ENCODE results near the gene ASB13.
A peak's percentile ranks its signal among the peaks of the same experiment; 100 is the strongest.

Gene ASB13

DNA sequence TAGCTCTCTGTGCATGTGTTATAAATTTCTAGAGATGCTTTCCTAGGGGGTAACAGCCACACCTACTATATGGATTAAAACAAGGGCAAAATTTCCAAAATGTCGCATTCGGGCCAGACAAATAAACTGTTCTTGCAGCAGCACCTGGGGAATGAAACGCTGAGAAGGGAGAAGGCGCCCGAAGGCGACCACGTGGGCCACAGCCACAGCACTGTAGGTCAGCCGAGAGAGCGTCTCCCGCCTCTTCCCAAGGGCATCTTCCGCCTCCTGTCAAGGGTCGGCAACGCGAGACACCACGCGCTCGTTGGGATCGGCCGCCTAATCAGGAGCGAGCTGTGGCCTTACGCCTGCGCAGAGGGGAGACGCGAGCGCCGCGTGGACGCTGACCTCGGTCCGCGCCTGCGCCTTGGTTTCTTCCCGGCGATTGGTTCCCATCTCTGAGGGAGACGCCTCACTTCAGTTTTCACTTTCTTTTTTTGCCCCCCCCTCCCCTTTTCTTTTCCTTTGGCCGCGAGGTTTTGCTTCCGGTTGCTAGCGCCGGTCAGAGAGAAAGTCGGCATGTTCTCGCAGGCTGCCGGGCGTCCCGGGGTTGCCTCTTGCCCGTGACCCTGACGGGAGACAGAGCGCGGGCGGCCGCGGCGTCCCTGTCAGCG lies 18.0 kb upstream of the ASB13 start, which contains the start of gene TASOR2:
Gene TASOR2 (plus strand): TSS at position 521 of the 653 bp plus-strand sequence. CDS start 35,805 bp downstream, outside the sequence.
- Mint-ChIP-seq H3K27me3 (peaks cover 2% of the 10 kb centered on the region), H3K27ac (peak within 1 kb of the TSS; percentile 94), H3K4me3 (peak within 1 kb of the TSS; percentile 98), H3K36me3 (ENCODE audit: low read depth) (peaks cover 28% of the 10 kb centered on the region), H3K4me1 (peaks cover 45% of the 10 kb centered on the region), H3K9me3 (no peaks in the 10 kb centered on the region)
- DNase-seq (peak; percentile 98), ATAC-seq (peak; percentile 82)

DNA sequence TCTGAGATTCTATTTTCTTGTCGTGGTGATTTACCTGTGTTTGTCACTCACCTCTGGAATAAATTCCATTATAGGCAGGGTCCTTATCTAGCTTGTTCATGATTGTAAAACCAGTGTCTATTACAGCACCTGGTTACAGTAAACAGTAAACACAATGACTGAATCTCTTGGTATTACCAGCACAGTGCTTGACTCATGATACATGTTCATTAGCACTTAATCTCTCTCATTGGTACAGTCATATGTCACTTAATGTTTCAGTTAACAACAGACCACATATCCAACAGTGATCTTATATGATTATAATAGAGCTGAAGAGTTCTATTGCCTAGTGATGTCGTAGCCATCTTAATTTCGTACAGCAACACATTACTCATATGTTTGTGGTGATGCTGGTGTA lies 16.7 kb upstream of the ASB13 start:
- DNase-seq (no peak), ATAC-seq (no peak)
- H3K27me3 Mint-ChIP-seq = peaks cover 8% of the 10 kb centered on the region
- no peak overlapping the region for H3K4me3 Mint-ChIP-seq
- peaks cover 32% of the 10 kb centered on the region for H3K4me1 Mint-ChIP-seq
- H3K36me3 Mint-ChIP-seq (ENCODE audit: low read depth) = peaks cover 18% of the 10 kb centered on the region
- H3K27ac Mint-ChIP-seq = no peak overlapping the region
- H3K9me3 Mint-ChIP-seq = no peaks in the 10 kb centered on the region

DNA sequence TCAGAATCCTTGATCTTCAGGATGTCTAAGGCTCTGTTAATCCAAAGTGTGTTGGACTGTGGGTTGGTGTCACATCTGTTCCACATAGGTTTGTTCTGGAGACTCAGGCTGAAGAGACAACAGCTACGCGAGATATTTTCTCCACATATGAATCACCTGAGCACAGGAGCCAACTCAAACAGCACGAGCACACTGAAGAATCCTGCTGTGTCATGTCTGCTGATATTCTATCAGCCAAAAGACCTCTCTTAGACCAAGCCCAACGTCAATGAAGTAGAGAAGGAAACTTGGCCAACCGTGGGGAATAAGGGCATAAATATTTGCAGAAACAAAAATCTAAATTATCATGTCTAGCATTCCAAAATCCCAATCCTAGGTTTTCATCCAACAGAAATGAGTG lies 15.5 kb upstream of the ASB13 start:
- no peak for DNase-seq
- peaks cover 15% of the 10 kb centered on the region for H3K36me3 Mint-ChIP-seq (ENCODE audit: low read depth)
- H3K4me3 Mint-ChIP-seq = no peak overlapping the region
- no peaks in the 10 kb centered on the region for H3K9me3 Mint-ChIP-seq
- H3K4me1 Mint-ChIP-seq = peaks cover 21% of the 10 kb centered on the region
- no peak for ATAC-seq
- peaks cover 12% of the 10 kb centered on the region for H3K27me3 Mint-ChIP-seq
- no peak overlapping the region for H3K27ac Mint-ChIP-seq

DNA sequence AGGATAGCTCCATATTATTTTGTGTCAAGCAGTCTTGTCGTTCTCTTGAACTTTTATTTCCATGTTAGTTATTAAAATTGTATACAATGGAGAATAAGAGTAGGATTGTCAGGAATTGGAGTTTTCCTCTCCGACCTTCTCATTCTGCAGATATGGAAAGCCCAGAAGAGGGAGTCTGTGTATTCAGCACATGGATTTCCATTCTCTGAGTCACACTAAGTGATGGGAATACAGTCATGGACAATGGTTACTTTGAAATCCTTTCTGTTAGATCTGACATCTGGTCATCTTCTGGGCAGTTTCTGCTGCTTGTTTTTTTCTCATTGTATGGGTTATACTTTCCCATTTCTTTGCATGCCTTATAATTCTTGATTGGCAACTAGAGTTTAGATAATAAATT lies 13.2 kb upstream of the ASB13 start:
- peaks cover under 1% of the 10 kb centered on the region for H3K9me3 Mint-ChIP-seq
- no peak overlapping the region for H3K27ac Mint-ChIP-seq
- H3K36me3 Mint-ChIP-seq (ENCODE audit: low read depth) = peaks cover 2% of the 10 kb centered on the region
- ATAC-seq = no peak
- H3K27me3 Mint-ChIP-seq = peaks cover 13% of the 10 kb centered on the region
- peaks cover 10% of the 10 kb centered on the region for H3K4me1 Mint-ChIP-seq
- no peak for DNase-seq
- no peak overlapping the region for H3K4me3 Mint-ChIP-seq

DNA sequence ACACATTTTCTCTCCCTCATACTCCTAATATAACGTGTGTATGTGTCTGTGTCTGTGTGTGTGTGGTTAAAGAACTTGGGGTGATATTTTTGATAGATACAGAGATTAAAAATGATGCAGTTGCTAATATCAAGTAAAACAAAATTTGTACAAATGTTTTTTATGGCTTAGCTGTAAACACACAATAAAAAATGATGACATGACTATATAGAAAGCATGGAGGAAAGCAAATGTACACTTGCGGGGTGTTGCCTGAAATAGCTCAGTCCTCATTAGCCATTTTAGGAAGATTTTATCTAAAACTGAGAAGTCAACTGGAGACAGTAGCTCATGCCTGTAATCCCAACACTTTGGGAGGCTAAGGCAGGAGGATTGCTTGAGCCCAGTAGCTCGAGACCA lies 12.6 kb upstream of the ASB13 start:
- H3K27ac Mint-ChIP-seq = no peak overlapping the region
- H3K4me3 Mint-ChIP-seq = no peak overlapping the region
- H3K27me3 Mint-ChIP-seq = peaks cover 14% of the 10 kb centered on the region
- no peak for DNase-seq
- peaks cover 4% of the 10 kb centered on the region for H3K9me3 Mint-ChIP-seq
- no peak for ATAC-seq
- H3K36me3 Mint-ChIP-seq (ENCODE audit: low read depth) = no peaks in the 10 kb centered on the region
- peaks cover 5% of the 10 kb centered on the region for H3K4me1 Mint-ChIP-seq

DNA sequence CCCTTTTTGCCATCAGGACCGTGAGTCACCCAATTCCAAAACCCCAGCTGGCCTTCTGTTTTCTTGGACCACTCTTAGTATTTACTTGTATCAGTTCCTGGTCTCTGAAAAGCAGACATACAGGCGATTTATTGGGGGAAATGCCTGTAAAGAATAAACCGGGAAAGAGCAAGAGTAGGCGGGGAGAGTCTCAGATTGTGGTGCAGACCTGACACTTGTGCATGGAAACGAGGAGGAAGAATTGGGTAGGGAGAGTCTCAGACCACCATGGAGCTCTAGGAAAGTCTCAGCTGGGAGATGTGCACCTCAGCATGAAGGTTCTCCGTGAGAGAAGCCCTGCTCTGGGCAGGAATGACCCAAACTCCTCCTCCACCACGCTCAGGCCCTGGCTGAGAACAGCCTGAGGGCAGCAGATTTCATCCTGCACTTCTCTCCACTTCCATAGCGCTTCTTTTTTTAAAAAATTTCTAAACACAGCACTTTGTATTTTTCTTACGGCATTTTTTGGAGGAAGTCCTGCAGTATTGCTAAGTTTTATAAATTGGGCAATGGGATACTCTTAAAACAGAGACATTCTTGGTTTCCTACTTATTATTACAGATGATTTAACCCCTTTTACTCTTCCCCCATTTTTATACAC lies 12.1 kb upstream of the ASB13 start:
- peaks cover 3% of the 10 kb centered on the region for H3K4me1 Mint-ChIP-seq
- peaks cover 14% of the 10 kb centered on the region for H3K27me3 Mint-ChIP-seq
- peaks cover 4% of the 10 kb centered on the region for H3K9me3 Mint-ChIP-seq
- no peak overlapping the region for H3K27ac Mint-ChIP-seq
- ATAC-seq = no peak
- no peak overlapping the region for H3K4me3 Mint-ChIP-seq
- DNase-seq = no peak
- H3K36me3 Mint-ChIP-seq (ENCODE audit: low read depth) = no peaks in the 10 kb centered on the region

DNA sequence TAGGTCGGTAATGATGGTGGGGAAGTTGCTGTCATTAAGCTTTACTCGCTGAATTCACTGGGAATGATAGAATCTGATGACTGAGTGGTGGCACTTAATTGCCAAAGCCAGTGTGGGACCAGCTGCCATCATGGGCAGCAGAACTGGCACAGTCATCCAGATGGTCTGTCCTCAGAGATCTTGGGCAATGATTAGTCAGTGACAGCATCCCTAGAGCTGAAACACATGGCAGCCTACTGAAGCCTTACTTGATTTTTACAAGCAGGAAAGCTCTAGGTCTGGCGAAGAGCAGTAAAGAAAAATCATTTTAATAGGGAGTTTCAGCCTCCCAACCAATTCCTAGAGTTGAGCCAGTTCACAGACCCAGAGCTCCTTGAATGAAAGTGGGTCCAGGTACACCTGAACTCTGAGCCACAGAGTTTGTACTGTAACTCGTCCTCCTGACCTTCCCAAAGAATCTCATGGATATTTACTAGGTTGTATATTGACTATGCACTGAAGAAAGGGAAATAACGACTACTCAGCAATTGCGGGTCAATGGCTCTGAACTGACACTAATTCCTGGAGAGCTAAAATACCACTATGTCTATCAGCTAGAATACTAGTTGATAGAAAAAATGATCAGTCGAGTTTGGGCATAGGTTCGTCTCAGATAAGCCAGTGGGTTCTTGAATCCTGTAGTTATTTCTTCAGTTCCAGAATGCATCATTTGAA lies 4.4 kb upstream of the ASB13 start:
- H3K4me3 Mint-ChIP-seq = no peak overlapping the region
- no peak for ATAC-seq
- H3K36me3 Mint-ChIP-seq (ENCODE audit: low read depth) = no peaks in the 10 kb centered on the region
- H3K27ac Mint-ChIP-seq = no peak overlapping the region
- no peak for DNase-seq
- H3K4me1 Mint-ChIP-seq = peaks cover 11% of the 10 kb centered on the region
- peaks cover 4% of the 10 kb centered on the region for H3K9me3 Mint-ChIP-seq
- H3K27me3 Mint-ChIP-seq = peaks cover 15% of the 10 kb centered on the region

DNA sequence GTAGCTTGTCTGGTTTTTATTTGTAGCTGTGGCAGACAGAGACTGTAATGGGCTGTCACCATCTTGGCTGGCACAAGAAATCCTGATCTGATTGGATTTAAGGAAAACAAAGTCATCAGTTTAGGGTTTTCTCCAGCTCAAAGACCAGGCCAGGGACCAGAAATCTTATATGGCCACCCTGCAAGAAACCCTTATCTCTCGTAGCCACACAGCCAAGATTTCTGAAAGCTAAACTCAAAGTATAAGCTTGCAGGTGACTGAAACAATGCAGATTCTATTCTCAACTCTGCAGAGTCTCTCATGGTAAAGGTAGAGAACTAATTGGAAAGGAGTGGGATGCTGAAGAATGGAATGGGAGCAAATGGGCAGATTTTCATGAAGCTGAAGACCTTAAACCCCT lies 3.2 kb upstream of the ASB13 start:
- Mint-ChIP-seq H3K27ac (no peak overlapping the region), H3K27me3 (peaks cover 13% of the 10 kb centered on the region), H3K4me3 (no peak overlapping the region), H3K9me3 (peaks cover 3% of the 10 kb centered on the region), H3K36me3 (ENCODE audit: low read depth) (no peaks in the 10 kb centered on the region), H3K4me1 (peaks cover 14% of the 10 kb centered on the region)
- ATAC-seq (no peak), DNase-seq (no peak)

DNA sequence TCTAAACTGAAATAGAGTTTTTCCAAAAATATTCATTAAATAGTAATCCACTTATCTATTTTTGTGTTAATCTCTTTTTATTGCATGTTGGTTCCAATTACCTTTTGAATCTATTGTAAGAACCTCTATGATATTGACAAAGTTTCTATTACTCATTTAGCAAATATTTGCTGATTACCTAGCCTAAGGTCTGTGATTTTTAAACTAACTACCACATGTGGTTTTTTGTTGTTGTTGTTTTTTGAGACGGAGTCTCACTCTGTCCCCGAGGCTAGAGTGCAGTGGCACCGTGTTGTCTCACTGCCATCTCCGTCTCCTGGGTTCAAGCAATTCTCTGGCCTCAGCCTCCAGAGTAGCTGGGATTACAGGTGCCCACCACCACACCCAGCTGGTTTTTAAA lies 2.0 kb upstream of the ASB13 start:
- Mint-ChIP-seq H3K4me3 (no peak overlapping the region), H3K9me3 (no peaks in the 10 kb centered on the region), H3K27ac (no peak overlapping the region), H3K27me3 (peaks cover 10% of the 10 kb centered on the region), H3K36me3 (ENCODE audit: low read depth) (no peaks in the 10 kb centered on the region), H3K4me1 (peaks cover 15% of the 10 kb centered on the region)
- DNase-seq (no peak), ATAC-seq (no peak)

DNA sequence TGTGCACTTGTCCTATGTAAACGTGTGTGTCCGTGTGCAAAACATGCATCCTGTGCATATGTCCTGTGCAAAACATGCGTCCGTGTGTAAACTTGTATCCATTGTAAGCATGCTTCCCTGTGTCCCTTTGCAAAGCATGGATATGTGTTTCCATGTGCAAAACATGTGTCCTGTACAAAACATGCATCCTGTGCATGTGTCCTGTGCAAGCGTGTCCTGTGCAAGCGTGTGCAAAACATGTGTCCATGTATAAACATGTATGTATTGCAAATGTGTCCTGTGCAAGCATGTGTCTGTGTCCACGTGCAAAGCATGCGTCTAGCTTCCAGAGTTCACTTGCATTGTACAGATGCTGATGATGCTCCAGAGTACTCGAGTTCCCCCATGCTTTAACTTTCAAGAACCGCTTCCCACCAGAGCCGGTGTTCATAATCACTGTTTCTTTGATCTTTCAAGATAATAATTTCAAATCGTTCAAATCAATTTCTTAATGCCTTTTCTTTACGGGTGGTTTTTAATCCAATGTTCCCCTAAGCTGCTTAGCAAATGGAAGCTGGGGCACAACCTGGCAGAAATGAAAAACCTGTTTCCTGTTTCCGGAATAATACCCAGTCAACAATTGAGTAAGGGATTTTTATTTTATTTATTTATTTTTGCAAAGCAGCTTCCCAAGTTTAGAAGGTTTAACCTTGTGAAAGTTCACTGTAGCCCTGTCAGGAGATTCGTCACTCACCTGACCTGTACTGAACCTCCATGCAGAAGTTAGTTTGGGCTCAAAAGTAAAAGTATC lies 641 bp upstream of the ASB13 start:
- ATAC-seq = no peak
- H3K27me3 Mint-ChIP-seq = peaks cover 8% of the 10 kb centered on the region
- no peaks in the 10 kb centered on the region for H3K36me3 Mint-ChIP-seq (ENCODE audit: low read depth)
- peaks cover 15% of the 10 kb centered on the region for H3K4me1 Mint-ChIP-seq
- H3K27ac Mint-ChIP-seq = peak overlapping the region; percentile 80
- DNase-seq = no peak
- peak overlapping the region; percentile 85 for H3K4me3 Mint-ChIP-seq
- no peaks in the 10 kb centered on the region for H3K9me3 Mint-ChIP-seq

DNA sequence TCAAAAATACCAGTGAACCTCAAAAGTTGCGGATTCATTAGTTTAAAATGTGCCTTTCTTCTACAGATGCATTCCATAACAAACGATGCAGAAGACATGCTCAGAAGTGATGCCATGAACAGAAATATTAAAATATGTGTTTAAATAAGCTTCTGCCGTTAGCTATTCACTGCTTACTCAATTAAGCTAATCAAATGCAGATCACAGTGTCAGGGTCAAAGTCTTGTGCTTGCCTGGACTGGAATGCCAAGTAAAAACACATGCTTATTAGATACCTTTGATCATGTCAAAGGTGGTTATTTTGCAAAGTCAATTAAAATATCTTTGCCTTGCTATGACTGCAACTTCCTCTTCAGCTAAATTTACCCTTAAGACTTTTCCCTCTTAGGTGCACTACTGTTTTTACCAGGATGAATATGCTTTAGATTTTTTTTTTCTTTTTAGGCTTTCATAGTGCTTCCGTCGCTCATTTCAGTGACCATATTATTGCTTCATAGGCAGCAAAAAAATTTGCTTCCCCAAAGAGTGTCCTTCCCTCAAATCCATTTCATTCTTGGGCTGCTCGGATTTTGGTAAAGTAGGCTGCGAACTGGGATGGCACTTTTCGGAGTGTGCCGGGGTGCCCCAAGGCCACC lies 905 bp downstream of the ASB13 start:
- Mint-ChIP-seq H3K27me3 (peaks cover 7% of the 10 kb centered on the region), H3K27ac (no peak overlapping the region), H3K9me3 (no peaks in the 10 kb centered on the region), H3K36me3 (ENCODE audit: low read depth) (no peaks in the 10 kb centered on the region), H3K4me3 (peak overlapping the region; percentile 85), H3K4me1 (peaks cover 17% of the 10 kb centered on the region)
- DNase-seq = no peak
- no peak for ATAC-seq

DNA sequence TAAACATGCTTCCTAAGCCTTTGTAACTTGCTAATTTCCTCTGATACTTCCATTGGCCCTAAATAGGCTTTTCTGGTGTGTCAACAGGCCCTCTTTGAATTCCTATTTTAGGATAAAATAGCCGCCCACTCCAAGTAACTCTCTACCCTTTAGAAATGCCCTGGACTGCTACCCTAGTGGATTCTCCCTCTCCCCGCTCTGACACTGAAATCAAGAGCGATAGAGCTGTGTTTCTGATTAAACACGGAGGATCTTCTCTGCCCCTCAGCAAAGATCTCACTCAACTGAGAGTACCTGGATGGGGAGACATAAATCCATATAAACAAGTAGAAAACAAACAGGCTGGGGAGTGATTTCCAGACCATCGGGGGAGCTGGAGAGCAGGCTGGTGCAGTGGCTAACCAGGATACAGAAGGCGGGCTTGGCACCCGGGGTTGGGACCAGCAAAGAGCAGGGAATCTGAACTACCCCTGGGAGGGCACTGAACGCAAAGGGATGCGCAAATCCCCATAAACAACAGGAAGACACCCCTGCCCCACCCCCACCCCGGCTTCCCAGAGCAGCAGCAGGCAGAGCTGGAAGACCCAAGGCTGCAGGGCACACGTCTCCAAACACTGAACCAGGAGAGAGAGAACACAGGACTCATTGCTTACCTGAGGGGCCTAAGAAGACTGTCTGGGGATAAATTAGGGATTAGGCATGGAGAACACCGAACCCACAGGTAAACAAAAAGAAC lies 2.5 kb downstream of the ASB13 start:
- DNase-seq = no peak
- H3K27me3 Mint-ChIP-seq = peaks cover 5% of the 10 kb centered on the region
- ATAC-seq = no peak
- H3K4me1 Mint-ChIP-seq = peaks cover 26% of the 10 kb centered on the region
- H3K27ac Mint-ChIP-seq = no peak overlapping the region
- no peaks in the 10 kb centered on the region for H3K36me3 Mint-ChIP-seq (ENCODE audit: low read depth)
- H3K4me3 Mint-ChIP-seq = no peak overlapping the region
- H3K9me3 Mint-ChIP-seq = no peaks in the 10 kb centered on the region

DNA sequence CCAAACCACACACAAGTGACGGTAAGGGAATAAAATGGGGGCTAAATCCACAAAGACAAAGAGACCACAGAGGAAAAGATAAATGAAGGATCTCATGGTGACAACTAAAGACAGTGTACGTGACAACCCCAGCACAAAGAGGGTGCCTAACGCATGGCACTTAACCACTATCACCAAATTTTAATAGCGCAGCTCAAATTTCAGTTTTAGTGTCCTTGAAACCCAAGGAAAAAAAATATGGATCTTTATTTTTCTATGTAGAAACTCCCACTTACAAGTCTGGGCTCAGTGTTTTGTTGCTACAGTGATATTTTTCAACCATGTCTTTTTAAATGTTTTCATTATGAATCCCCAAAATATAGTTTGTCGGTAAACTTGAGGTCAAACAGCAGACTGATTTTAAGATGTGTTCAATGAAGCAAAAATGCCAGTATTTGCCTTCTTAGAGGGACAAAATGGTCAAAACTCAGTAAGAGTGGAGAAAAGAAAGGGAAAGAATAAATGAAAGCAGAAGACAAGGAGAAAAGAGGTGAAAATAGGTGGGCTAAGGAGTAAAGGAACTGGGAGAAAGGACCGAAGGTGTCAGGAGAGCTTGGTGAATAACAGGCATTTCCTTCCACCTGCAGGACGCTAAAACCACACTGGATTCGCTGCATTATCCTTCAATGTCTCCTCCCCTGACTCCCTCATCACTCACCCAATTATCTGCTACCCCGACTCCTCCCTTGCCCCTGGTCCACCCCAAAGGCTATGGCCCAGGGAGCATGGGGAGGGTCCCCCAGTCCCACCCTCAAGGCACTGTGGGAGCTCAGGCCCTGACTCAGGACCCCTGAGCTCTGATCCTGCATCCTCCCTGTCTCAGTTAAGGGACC lies 3.5 kb downstream of the ASB13 start:
- peaks cover 29% of the 10 kb centered on the region for H3K4me1 Mint-ChIP-seq
- H3K9me3 Mint-ChIP-seq = no peaks in the 10 kb centered on the region
- DNase-seq (no peak), ATAC-seq (no peak)
- H3K4me3 Mint-ChIP-seq = no peak overlapping the region
- H3K36me3 Mint-ChIP-seq (ENCODE audit: low read depth) = no peaks in the 10 kb centered on the region
- peaks cover 5% of the 10 kb centered on the region for H3K27me3 Mint-ChIP-seq
- no peak overlapping the region for H3K27ac Mint-ChIP-seq

Measured in activated naive CD8-positive, alpha-beta T cell treated with anti-CD3 and anti-CD28 coated beads, Interleukin-2, amount 50 U/mL, for 24 hours (primary cell).